HAP-1 (cell line): ENCODE data around the gene ANTXR1.

Experiments used
- DNase-seq, 2 experiments: peaks; one replicate each; pipeline ENCODE4 v3.0.0-alpha.2; 2016 to 2020; ENCODE audit warnings: low spot score in 2 of 2
- H3K27me3 ChIP-seq: fragments of 250-450 bp; sonication (Bioruptor Pico); 2 replicates; pipeline ENCODE4 v1.5.1; 2020; ENCODE audit warnings: low read depth, mild to moderate bottlenecking, moderate library complexity
- H3K36me3 ChIP-seq: fragments of 250-450 bp; sonication (Bioruptor Pico); replicated peaks from 2 replicates; pipeline ENCODE4 v1.5.1; 2020; ENCODE audit warnings: mild to moderate bottlenecking
- H3K4me1 ChIP-seq: fragments of 250-450 bp; sonication (Bioruptor Pico); 2 replicates; pipeline ENCODE4 v1.5.1; 2020; ENCODE audit warnings: mild to moderate bottlenecking
- H3K4me3 ChIP-seq: fragments of 250-450 bp; sonication (Bioruptor Pico); 2 replicates; pipeline ENCODE4 v1.5.1; 2020; ENCODE audit warnings: mild to moderate bottlenecking, moderate library complexity
- H3K9me3 ChIP-seq: fragments of 250-450 bp; sonication (Bioruptor Pico); 2 replicates; pipeline ENCODE4 v1.5.1; 2020; ENCODE audit warnings: mild to moderate bottlenecking, moderate library complexity
- in situ Hi-C: fragments of 300-500 bp; cut with MboI; formaldehyde crosslinking; loops from 3 replicates; pipeline ENCODE4 v1.14.3; 2020; ENCODE audit warnings: low sequenced_read_pairs, inconsistent platforms, mixed read lengths

The ANTXR1 gene

DNA sequence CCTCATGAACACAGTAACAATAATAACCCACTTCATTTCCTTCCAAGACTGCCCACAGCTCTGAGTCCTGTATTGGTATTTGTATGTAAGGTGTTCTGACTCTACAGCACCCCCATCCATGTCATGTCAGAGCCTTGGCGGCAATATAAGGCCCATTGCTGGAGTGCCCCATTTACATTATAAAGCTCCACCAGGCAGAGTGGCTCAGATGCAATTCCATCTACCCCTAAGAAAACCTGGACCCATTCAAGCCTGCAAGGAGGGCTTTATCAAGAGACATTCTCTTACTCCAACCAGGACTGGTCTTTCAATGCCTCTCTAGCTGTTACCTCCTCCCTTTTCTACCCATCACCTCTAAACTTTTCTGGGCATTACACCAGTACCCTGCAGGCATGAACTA is 101.6 kb downstream of the ANTXR1 start:
- H3K4me1 ChIP-seq: no peaks in the 10 kb centered on the region
- no peaks in the 10 kb centered on the region for H3K9me3 ChIP-seq
- H3K4me3 ChIP-seq: no peak overlapping the region
- H3K27me3 ChIP-seq: no peaks in the 10 kb centered on the region
- in situ Hi-C loops: no loop called here
- H3K36me3 ChIP-seq: no peaks in the 10 kb centered on the region
- DNase-seq: peak in 1 of 2 experiments; percentile 16

DNA sequence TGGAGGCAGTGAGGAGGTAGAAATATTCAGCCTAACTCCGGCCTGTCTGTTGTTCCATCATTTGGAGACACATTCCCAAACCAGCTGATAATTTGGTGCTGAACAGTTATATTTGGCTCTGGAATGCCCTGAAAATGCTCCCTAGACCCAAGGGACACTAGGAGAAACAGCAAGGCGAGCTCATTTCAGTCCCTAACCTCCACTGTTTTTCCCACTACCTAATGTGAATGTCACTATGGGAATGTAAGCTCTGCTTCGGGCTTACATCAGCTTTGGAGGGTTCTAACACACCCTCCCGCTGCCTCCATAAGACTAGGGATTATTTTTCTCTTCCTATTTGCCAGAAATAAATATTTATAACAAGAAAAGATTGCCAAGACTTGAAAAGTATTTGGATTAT is 103.5 kb downstream of the ANTXR1 start:
- no peak for DNase-seq
- no peak overlapping the region for H3K4me3 ChIP-seq
- no peaks in the 10 kb centered on the region for H3K36me3 ChIP-seq
- in situ Hi-C loops: no loop called here
- no peaks in the 10 kb centered on the region for H3K9me3 ChIP-seq
- no peaks in the 10 kb centered on the region for H3K4me1 ChIP-seq
- no peaks in the 10 kb centered on the region for H3K27me3 ChIP-seq

DNA sequence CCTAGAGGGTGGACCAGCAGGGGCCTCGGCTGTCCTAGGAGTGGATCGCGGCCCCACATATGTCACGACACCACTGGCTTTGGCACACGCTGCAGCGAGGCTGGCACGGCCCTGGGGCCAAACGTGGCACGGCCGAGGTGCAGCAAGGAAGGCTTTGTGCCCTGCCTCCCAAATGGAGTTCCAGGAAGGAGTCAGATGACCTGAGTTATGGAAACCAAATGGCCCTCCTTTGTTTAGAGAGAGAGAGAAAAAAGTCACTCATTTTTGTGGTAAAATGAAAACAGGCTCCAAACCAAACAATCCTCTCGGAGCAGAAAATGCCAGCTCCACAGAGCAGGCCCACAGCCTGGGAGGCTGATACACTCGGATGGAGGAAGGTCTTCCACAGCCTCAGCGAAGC is 105.6 kb downstream of the ANTXR1 start:
- Histone ChIP-seq H3K27me3 (no peaks in the 10 kb centered on the region), H3K4me1 (no peaks in the 10 kb centered on the region), H3K9me3 (no peaks in the 10 kb centered on the region), H3K36me3 (no peaks in the 10 kb centered on the region), H3K4me3 (no peak overlapping the region)
- DNase-seq: no peak
- in situ Hi-C loops: no loop called here

DNA sequence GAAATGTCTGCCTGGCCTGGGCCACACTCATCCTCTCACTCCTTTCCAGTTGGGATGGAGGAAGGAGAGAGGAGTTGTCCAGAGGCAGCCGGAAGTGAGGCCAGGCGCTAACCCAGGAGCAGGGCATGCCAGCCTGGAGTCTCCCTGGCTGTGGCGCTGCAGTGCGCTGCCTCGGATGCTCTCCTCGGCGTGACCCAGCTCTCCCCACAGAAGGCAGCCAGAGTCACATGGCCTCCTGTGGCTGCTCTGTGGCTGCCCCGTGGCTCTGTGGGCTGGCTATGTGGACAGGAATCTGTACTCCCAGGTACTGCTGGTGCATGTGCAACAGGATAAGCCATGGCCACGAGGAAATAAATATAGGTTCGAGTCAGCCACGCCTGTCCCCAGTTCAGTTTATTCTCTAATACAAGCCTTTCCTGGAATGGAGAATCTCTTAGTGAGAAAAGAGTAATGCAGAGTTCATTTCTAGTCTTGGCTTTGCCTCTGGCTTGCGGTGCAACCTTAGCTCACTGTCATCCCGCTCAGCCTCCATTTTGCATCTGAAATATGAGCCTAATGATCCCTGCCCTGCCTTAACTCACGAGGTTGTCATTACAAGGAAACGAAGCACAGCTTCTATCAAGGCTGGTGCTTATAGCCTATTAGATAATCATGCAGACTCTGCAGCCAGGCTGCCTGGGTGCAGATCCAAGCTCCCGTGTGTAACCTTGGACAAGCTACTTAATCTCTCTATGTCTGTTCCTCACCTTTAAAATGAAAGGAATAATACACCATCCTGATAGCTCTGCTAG is 106.3 kb downstream of the ANTXR1 start:
- H3K4me1 ChIP-seq: no peaks in the 10 kb centered on the region
- in situ Hi-C loops: no loop called here
- H3K9me3 ChIP-seq: no peaks in the 10 kb centered on the region
- H3K4me3 ChIP-seq: no peak overlapping the region
- no peaks in the 10 kb centered on the region for H3K27me3 ChIP-seq
- H3K36me3 ChIP-seq: no peaks in the 10 kb centered on the region
- DNase-seq: no peak

DNA sequence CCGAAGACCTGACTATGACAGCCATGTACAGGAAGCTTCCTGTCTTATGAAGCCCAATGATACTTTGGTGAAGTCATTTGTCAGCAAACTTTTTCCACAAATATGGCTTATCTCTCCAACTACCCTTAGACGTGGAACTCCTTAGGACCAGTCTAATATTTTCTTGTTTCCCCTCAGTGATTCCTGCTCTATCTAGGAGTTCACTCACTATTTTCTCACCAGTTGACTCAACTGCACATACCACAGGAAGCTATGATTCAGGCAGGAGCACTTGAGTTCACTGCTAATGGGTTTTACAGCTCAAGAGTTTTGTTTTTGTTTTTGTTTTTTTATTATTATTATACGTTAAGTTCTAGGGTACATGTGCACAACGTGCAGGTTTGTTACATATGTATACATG is 109.3 kb downstream of the ANTXR1 start:
- in situ Hi-C loops: no loop called here
- Histone ChIP-seq H3K4me3 (no peak overlapping the region), H3K36me3 (no peaks in the 10 kb centered on the region; the same call in 1 of the 2 replicates), H3K4me1 (no peaks in the 10 kb centered on the region), H3K27me3 (no peaks in the 10 kb centered on the region), H3K9me3 (no peaks in the 10 kb centered on the region)
- DNase-seq: no peak

DNA sequence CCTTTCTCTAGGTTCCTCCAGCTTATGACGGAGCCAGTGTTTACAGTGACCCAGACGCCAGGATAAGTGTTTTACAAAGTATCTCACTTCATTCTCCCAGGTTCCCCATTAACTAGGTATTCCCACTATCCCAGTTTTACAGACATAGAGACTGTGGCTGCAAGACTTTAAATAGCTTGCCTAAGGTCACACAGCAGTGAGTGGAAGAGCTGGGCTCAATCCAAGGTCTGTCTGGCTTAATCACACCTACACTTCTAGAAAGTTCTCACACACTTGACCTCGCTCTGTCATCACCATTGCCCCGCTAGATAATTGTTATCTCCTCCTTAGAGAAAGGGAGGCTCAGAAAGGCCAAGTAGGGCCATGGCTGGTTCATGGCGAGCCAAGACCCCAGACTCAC is 110.2 kb downstream of the ANTXR1 start:
- Histone ChIP-seq H3K9me3 (no peaks in the 10 kb centered on the region), H3K27me3 (no peaks in the 10 kb centered on the region), H3K36me3 (no peaks in the 10 kb centered on the region; the same call in 1 of the 2 replicates), H3K4me3 (no peak overlapping the region), H3K4me1 (no peaks in the 10 kb centered on the region)
- in situ Hi-C loops: no loop called here
- no peak for DNase-seq

DNA sequence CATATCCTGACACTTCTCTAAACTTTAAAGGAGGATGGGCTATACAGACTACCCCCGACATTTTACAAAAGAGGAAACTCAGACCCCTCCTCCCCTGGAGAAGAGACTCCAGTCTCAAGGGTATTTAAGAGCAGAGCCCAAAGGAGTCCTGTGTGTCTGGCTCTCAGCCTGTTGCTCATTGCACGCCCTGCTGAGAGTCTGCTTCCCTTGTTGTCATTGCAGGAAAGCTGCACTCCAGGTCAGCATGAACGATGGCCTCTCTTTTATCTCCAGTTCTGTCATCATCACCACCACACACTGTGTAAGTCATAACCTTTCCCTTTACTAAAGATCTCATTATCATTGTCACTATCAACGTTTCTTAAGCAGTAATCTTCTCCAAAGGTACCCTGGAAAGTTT is 111.4 kb downstream of the ANTXR1 start:
- Histone ChIP-seq H3K27me3 (no peaks in the 10 kb centered on the region), H3K9me3 (no peaks in the 10 kb centered on the region), H3K4me1 (no peaks in the 10 kb centered on the region), H3K36me3 (no peaks in the 10 kb centered on the region; the same call in 1 of the 2 replicates), H3K4me3 (no peak overlapping the region)
- in situ Hi-C loops: no loop called here
- no peak for DNase-seq

DNA sequence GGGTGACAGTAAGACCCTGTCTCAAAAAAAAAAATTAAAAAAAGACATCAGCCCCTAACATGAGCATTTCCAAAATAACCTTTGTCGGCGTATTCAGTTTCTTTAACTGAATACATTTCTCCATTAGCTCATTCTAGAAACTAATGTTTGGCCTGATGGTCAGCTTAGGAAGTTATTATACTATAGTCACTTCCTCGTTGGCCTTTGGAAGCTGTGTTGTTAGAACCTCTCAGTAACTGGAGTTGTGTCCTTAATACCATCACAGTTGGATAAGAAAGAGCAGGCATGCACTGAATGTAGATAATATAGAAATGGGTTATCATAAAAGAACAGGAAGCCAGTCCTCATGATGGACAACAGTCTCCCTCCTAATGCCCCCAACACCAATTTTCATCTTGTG is 112.8 kb downstream of the ANTXR1 start:
- in situ Hi-C loops: no loop called here
- no peak for DNase-seq
- Histone ChIP-seq H3K4me3 (no peak overlapping the region), H3K36me3 (no peaks in the 10 kb centered on the region; the same call in 1 of the 2 replicates), H3K4me1 (no peaks in the 10 kb centered on the region), H3K27me3 (no peaks in the 10 kb centered on the region), H3K9me3 (no peaks in the 10 kb centered on the region)

DNA sequence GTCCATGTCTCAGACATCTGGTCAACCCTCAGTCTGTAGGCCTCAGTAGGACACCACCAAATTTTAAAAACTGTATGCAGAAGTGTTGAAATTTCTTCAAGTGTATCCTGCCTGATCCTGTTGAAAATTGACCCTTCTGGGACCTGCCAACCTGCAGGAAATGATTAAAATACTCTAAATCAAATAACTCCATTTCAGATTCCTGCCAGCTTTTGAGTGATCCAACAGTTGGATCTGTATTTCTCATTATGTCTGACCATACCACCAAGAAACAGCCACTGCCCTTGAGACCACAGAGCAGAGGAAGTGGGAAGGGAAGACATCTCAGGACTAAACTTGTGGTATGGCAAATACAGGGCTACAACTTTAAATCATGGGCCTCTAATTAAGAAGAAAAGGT is 113.4 kb downstream of the ANTXR1 start:
- in situ Hi-C loops: no loop called here
- no peaks in the 10 kb centered on the region for H3K4me1 ChIP-seq

DNA sequence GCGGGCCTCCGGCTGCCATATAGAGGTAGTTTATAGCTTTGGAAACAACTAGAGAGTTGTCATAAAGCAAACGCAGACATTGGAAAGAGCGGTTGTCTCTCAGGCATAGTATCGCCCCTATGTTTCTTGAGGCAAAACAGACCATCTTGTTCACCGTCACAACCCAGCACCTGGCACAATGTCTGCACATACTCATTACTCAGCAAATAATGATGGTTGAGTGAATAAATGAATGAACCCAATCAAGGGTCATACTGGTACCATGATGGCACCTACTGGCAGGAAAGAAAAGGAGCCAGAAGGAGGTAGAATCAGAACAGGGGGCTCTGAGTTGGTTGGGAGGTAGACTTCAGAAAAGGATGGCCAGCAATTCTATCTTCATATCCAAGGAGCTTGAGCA is 118.5 kb downstream of the ANTXR1 start:
- Histone ChIP-seq H3K27me3 (no peaks in the 10 kb centered on the region), H3K36me3 (no peaks in the 10 kb centered on the region; the same call in 1 of the 2 replicates), H3K4me3 (no peak overlapping the region), H3K4me1 (peaks cover 5% of the 10 kb centered on the region), H3K9me3 (no peaks in the 10 kb centered on the region)
- no peak for DNase-seq
- in situ Hi-C loops: no loop called here

More for the DNA sequence above, 113.4 kb downstream of the ANTXR1 start:
- no peak for DNase-seq
- Histone ChIP-seq H3K27me3 (no peaks in the 10 kb centered on the region), H3K36me3 (no peaks in the 10 kb centered on the region; the same call in 1 of the 2 replicates), H3K4me3 (no peak overlapping the region), H3K9me3 (no peaks in the 10 kb centered on the region)

DNA sequence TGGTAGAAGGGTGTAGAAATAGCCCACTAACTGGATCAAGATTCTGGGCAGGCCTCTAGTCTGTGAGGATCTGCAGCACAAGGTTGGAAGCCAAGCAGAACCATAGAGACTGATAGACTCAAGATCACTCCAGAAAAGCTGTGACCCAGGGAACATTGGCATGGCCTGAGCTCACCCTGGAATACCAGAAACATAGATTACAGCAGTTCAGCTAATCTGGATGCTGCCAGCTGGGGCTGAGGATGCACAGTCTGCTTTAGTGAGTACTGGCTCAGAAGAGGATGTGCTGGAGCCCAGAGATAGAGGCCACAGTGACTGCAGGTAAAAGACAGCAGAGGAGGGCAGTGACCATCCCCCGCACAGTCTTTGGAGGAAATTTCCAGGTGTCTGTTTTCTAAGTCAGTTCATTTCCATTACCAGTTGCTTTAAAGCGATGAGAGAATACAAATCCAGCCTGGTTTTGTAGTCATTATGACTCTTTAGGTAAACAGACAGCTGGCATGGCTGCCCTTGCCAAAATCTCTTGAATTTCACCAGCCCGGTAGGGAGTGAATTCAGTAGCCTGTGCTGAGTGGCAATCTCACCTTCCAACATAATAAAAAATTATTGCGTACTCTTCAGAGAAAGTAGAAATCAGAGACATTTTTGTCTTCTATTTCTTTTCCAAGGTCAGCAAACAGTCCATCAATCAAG is 119.2 kb downstream of the ANTXR1 start:
- DNase-seq: no peak
- Histone ChIP-seq H3K27me3 (no peaks in the 10 kb centered on the region), H3K4me3 (no peak overlapping the region), H3K36me3 (no peaks in the 10 kb centered on the region), H3K4me1 (peaks cover 8% of the 10 kb centered on the region), H3K9me3 (no peaks in the 10 kb centered on the region)
- in situ Hi-C loops: no loop called here

DNA sequence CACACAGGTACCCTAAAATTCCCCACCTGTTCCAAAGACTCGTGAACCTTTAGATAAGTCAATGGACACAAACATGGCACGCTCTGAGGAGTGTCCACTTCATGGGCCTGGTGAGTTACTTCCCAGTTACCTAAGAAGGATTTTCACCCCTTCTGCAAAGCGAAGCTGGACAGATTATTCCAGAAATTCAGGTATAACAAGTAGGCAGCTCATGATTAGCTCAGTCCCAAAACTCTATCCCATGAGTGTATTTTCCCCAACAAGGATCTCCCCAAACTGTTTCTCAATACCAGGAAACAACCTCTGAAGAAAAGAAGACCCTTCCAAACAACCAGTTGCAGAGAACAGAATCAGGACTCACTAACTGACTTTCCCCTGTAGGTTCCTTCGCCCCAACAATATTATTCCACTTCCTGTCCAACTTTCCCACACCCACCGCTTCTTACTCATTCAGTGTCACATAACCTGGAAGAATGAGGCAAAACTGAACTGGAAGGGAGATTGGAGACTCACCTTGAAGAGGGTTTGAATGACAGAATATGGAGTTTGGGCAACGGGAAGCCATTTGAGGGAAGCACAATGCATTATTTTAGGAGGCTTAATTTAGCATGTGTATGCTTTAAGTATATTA is 120.1 kb downstream of the ANTXR1 start:
- Histone ChIP-seq H3K4me1 (peaks cover 8% of the 10 kb centered on the region), H3K4me3 (no peak overlapping the region), H3K27me3 (no peaks in the 10 kb centered on the region), H3K36me3 (no peaks in the 10 kb centered on the region), H3K9me3 (no peaks in the 10 kb centered on the region)
- in situ Hi-C loops: no loop called here
- DNase-seq: no peak

DNA sequence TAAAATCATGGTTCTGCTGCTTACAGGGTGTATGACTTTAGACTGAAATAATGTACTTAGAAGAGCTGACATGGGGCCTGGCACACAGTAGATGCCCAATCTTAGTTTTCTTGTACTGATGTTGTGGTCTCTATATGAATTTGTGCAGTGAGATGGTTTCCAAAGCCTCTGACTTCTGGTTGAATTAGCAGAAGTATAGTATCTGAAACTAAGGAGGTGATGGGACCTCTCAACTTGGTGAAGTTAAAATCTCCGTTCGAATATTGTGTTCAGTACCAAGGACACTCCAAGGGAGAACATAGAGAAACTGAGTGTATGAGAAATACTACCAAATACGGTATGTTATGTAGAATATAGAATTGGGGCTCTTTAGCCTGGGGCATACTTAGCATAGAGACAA is 120.9 kb downstream of the ANTXR1 start:
- Histone ChIP-seq H3K9me3 (no peaks in the 10 kb centered on the region), H3K27me3 (no peaks in the 10 kb centered on the region), H3K36me3 (no peaks in the 10 kb centered on the region), H3K4me1 (peaks cover 8% of the 10 kb centered on the region), H3K4me3 (no peak overlapping the region)
- in situ Hi-C loops: no loop called here
- DNase-seq: no peak

DNA sequence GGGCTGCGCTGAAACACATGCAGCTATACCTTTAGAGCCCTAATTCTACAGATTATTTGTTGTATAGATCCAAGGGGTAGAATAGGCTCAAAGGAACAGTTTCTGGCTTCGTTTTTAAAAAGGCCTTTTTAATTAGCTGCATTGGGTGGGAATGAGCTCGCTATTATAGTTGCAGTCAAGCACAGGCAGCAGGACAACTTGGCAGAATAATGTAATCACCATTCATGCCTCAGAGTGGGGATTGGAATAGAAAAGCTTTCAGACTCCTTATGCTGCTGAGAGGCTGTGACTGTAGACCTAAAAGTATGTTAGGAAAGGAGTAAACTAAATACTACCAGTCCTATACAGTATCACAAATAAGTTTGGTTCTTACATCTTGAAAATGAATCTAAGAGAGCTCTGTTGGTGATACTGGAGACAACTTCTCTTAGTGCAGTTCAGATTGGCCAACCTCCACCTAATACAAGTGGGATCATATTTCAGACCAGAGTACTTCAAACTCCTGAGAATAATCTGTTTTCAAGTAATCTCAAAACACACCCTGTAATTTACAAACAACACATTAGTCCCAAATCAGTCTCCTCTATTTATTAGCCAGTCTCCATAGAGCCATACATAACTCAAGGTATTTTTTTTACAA is 121.4 kb downstream of the ANTXR1 start:
- Histone ChIP-seq H3K4me3 (no peak overlapping the region), H3K4me1 (peaks cover 8% of the 10 kb centered on the region), H3K27me3 (no peaks in the 10 kb centered on the region), H3K36me3 (no peaks in the 10 kb centered on the region), H3K9me3 (no peaks in the 10 kb centered on the region)
- in situ Hi-C loops: no loop called here
- no peak for DNase-seq
